Measurements from ENCODE around the gene CDK15.

The CDK15 gene

GRCh38 chr2:201915446-201915845 is 109.1 kb downstream of the CDK15 start:
- no peak for DNase-seq

- no peak for DNase-seq
Measured at GRCh38 chr2:201916565-201916964, 110.2 kb downstream of the CDK15 start.

- DNase-seq: no peak
Measured at GRCh38 chr2:201918616-201919307, 112.4 kb downstream of the CDK15 start.

- no peak for DNase-seq
Measured at GRCh38 chr2:201919308-201919634, 112.9 kb downstream of the CDK15 start.

- DNase-seq: no peak
Measured at GRCh38 chr2:201923436-201924328, 117.3 kb downstream of the CDK15 start.

- no peak for DNase-seq
Measured at GRCh38 chr2:201924453-201924852, 118.1 kb downstream of the CDK15 start.

- DNase-seq: no peak
Measured at GRCh38 chr2:201925056-201925455, 118.7 kb downstream of the CDK15 start.

GRCh38 chr2:201926067-201926466 is 119.7 kb downstream of the CDK15 start:
- DNase-seq: no peak

GRCh38 chr2:201928363-201928762 is 122.0 kb downstream of the CDK15 start:
- DNase-seq: no peak

- DNase-seq: peak; percentile 89
Measured at GRCh38 chr2:201929281-201930026, 123.1 kb downstream of the CDK15 start.

GRCh38 chr2:201930043-201930442 is 123.7 kb downstream of the CDK15 start:
- no peak for DNase-seq

- no peak for DNase-seq
Measured at GRCh38 chr2:201930831-201931230, 124.5 kb downstream of the CDK15 start.

- DNase-seq: no peak
Measured at GRCh38 chr2:201931475-201931874, 125.1 kb downstream of the CDK15 start.

GRCh38 chr2:201931951-201932350 is 125.6 kb downstream of the CDK15 start:
- no peak for DNase-seq

GRCh38 chr2:201932511-201932910 is 126.2 kb downstream of the CDK15 start:
- DNase-seq: peak; percentile 6

GRCh38 chr2:201933792-201934237 is 127.5 kb downstream of the CDK15 start:
- DNase-seq: no peak

GRCh38 chr2:201936817-201937216 is 130.5 kb downstream of the CDK15 start:
- DNase-seq: no peak

GRCh38 chr2:201937343-201937742 is 131.0 kb downstream of the CDK15 start:
- no peak for DNase-seq

- DNase-seq: no peak
Measured at GRCh38 chr2:201938156-201938775, 131.9 kb downstream of the CDK15 start.

- DNase-seq: no peak
Measured at GRCh38 chr2:201938781-201939180, 132.4 kb downstream of the CDK15 start.

- DNase-seq: no peak
Measured at GRCh38 chr2:201939453-201939941, 133.2 kb downstream of the CDK15 start.

GRCh38 chr2:201942531-201942930 is 136.2 kb downstream of the CDK15 start:
- DNase-seq: no peak
